Measurements from ENCODE around the gene KIAA0586.
"Not testable (repeated sequence)": the region's sequence is repeated elsewhere in the genome, so short reads cannot be mapped to it uniquely, and the experiment has no call there.

Gene KIAA0586

DNA sequence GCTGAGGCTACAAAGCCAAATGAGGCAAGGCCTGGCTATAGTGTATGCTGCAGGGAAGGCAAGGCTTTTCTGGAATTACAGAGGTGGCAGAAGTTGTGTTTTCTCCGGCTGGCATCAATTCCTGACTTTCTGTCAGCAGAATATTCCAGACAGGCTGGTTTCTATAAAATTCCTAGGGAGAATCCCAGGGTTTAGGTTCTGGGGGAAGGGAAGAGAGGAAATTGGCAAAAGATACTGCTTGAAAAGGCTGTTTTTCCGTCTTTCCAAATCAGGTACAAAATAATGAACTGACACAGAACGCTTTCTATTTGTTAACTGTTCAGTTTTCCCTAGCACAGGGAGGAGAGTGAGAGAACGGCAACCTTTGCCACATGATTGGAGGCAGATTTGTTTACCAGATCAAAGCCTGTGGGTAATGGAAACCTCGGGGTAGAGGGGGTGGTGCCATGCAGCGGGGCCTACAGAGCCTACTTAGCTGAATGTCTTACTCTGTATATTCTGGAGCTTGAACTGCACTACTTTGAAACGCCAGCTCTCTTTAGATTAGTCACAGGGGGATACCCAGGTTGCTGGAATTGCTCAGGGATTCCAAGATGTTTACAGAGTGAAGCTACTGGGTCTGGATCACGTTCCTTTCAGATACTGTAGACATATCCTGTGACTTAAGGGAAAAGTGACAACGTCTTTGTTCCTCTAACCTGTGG, 144.4 kb downstream of the KIAA0586 start:
- Histone ChIP-seq H3K9me3 (ENCODE audit: insufficient read depth, low read depth, low read length) (no peaks in the 10 kb centered on the region), H3K4me3 (ENCODE audit: low read length) (no peak overlapping the region), H3K36me3 (ENCODE audit: insufficient read depth, low read length) (no peaks in the 10 kb centered on the region), H3K9ac (ENCODE audit: low read depth, low read length) (no peak overlapping the region), H3K27ac (ENCODE audit: low read depth, low read length) (no peak overlapping the region), H3K4me1 (ENCODE audit: insufficient read depth, low read length) (peaks cover 7% of the 10 kb centered on the region), H3K27me3 (ENCODE audit: insufficient read depth, low read length) (no peaks in the 10 kb centered on the region)
- 67% methylated on average over 9 of the region's 9 CpGs for WGBS

DNA sequence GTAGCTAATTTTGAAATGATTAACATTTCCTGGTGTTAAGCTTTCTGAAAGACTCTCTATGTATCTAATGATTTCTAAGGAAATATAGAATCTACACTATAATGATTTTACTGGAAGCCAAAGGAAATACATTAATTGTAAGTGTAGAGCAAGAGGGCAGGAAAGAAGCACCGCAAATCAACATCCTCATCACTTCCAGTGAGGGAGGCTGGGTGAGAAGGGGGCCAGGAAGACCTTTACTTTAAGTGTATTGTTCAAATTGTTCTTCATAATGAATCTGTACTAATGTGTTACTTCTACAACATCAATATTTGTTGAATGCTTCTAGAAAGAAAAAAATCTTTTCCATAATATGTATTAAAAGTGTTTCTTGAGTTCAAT, 144.9 kb downstream of the KIAA0586 start:
- Histone ChIP-seq H3K27me3 (ENCODE audit: insufficient read depth, low read length) (no peaks in the 10 kb centered on the region), H3K36me3 (ENCODE audit: insufficient read depth, low read length) (no peaks in the 10 kb centered on the region), H3K27ac (ENCODE audit: low read depth, low read length) (no peak overlapping the region), H3K9me3 (ENCODE audit: insufficient read depth, low read depth, low read length) (no peaks in the 10 kb centered on the region), H3K4me1 (ENCODE audit: insufficient read depth, low read length) (peaks cover 7% of the 10 kb centered on the region), H3K4me3 (ENCODE audit: low read length) (no peak overlapping the region), H3K9ac (ENCODE audit: low read depth, low read length) (no peak overlapping the region)
- WGBS, result no CpG with 5 or more reads among the region's 1 CpG

- 85% methylated on average over 1 of the region's 2 CpGs for WGBS
- H3K27me3 ChIP-seq (ENCODE audit: insufficient read depth, low read length), result no peaks in the 10 kb centered on the region
- H3K9ac ChIP-seq (ENCODE audit: low read depth, low read length), result no peak overlapping the region
- H3K4me3 ChIP-seq (ENCODE audit: low read length), result no peak overlapping the region
- no peak overlapping the region for H3K27ac ChIP-seq (ENCODE audit: low read depth, low read length)
- H3K9me3 ChIP-seq (ENCODE audit: insufficient read depth, low read depth, low read length), result no peaks in the 10 kb centered on the region
- H3K4me1 ChIP-seq (ENCODE audit: insufficient read depth, low read length), result peaks cover 7% of the 10 kb centered on the region
- H3K36me3 ChIP-seq (ENCODE audit: insufficient read depth, low read length), result no peaks in the 10 kb centered on the region
These were observed 145.3 kb downstream of the KIAA0586 start for GRCh38 chr14:58572863-58573262.

GRCh38 chr14:58574623-58575022, 147.1 kb downstream of the KIAA0586 start:
- WGBS, result 91% methylated on average over 2 of the region's 2 CpGs
- Histone ChIP-seq H3K27me3 (ENCODE audit: insufficient read depth, low read length) (no peaks in the 10 kb centered on the region), H3K9me3 (ENCODE audit: insufficient read depth, low read depth, low read length) (no peaks in the 10 kb centered on the region), H3K4me3 (ENCODE audit: low read length) (no peak overlapping the region), H3K27ac (ENCODE audit: low read depth, low read length) (no peak overlapping the region), H3K4me1 (ENCODE audit: insufficient read depth, low read length) (peaks cover 7% of the 10 kb centered on the region), H3K9ac (ENCODE audit: low read depth, low read length) (no peak overlapping the region), H3K36me3 (ENCODE audit: insufficient read depth, low read length) (no peaks in the 10 kb centered on the region)

DNA sequence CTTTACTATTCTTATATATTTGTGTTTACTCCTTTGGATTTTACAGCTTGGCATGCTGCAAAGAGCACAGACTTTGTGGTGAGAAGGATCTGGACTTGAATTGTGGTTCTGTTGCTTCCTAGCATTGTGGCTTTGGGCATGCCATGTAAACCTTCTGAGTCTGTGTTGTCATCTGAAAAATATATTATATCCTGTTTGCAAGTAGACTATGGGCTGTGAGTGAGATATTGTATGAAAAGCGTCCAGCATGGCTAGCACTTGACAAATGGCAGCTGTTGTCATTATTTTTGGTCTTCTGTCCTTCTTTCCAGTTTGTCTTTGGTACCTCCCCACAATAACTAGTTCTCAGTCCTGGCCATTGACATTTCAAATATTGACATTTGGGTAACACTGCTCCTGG, 148.4 kb downstream of the KIAA0586 start:
- 95% methylated on average over 1 of the region's 1 CpG for WGBS
- no peak overlapping the region for H3K4me3 ChIP-seq (ENCODE audit: low read length)
- no peak overlapping the region for H3K27ac ChIP-seq (ENCODE audit: low read depth, low read length)
- H3K27me3 ChIP-seq (ENCODE audit: insufficient read depth, low read length), result no peaks in the 10 kb centered on the region
- H3K9ac ChIP-seq (ENCODE audit: low read depth, low read length), result no peak overlapping the region
- H3K4me1 ChIP-seq (ENCODE audit: insufficient read depth, low read length), result peaks cover 7% of the 10 kb centered on the region
- no peaks in the 10 kb centered on the region for H3K36me3 ChIP-seq (ENCODE audit: insufficient read depth, low read length)
- no peaks in the 10 kb centered on the region for H3K9me3 ChIP-seq (ENCODE audit: insufficient read depth, low read depth, low read length)

- not testable (repeated sequence) for H3K4me3 ChIP-seq (ENCODE audit: low read length); H3K36me3 ChIP-seq (ENCODE audit: insufficient read depth, low read length); H3K27ac ChIP-seq (ENCODE audit: low read depth, low read length); H3K9me3 ChIP-seq (ENCODE audit: insufficient read depth, low read depth, low read length); H3K4me1 ChIP-seq (ENCODE audit: insufficient read depth, low read length); H3K27me3 ChIP-seq (ENCODE audit: insufficient read depth, low read length); H3K9ac ChIP-seq (ENCODE audit: low read depth, low read length)
These were observed 152.5 kb downstream of the KIAA0586 start for GRCh38 chr14:58580035-58580434.

DNA sequence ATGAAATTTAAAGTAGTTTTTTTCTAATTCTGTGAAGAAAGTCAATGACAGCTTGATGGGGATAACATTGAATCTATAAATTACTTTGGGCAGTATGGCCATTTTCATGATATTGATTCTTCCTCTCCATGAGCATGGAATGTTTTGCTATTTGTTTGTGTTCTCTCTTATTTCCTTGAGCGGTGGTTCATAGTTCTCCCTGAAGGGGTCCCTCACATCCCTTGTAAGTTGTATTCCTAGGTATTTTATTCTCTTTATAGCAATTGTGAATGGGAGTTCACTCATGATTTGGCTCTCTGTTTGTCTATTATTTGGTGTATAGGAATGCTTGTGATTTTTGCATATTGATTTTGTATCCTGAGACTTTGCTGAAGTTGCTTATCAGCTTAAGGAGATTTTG, 153.9 kb downstream of the KIAA0586 start:
- no CpG with 5 or more reads among the region's 1 CpG for WGBS
- not testable (repeated sequence) for H3K27me3 ChIP-seq (ENCODE audit: insufficient read depth, low read length); H3K4me1 ChIP-seq (ENCODE audit: insufficient read depth, low read length); H3K9ac ChIP-seq (ENCODE audit: low read depth, low read length); H3K36me3 ChIP-seq (ENCODE audit: insufficient read depth, low read length); H3K9me3 ChIP-seq (ENCODE audit: insufficient read depth, low read depth, low read length); H3K27ac ChIP-seq (ENCODE audit: low read depth, low read length); H3K4me3 ChIP-seq (ENCODE audit: low read length)

DNA sequence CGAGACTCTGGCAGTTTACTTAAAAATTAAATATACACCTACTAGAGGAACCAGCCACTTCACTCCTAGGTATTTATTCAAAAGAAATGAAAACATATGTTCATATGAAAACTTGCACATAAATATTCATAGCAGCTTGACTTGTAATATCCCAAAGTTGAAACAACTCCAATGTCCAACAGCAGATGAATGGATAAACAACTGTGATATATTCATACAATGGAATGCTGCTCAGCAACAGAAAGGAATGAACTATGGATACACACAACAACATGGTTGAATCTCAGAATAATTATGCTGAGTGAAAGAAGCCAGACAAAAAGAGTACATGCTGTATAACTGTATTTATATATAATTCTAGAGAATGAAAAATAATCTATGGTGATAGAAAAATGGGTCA, 156.9 kb downstream of the KIAA0586 start:
- Histone ChIP-seq H3K4me1 (ENCODE audit: insufficient read depth, low read length) (no peaks in the 10 kb centered on the region), H3K27ac (ENCODE audit: low read depth, low read length) (no peak overlapping the region), H3K27me3 (ENCODE audit: insufficient read depth, low read length) (no peaks in the 10 kb centered on the region), H3K9ac (ENCODE audit: low read depth, low read length) (no peak overlapping the region), H3K9me3 (ENCODE audit: insufficient read depth, low read depth, low read length) (no peaks in the 10 kb centered on the region), H3K36me3 (ENCODE audit: insufficient read depth, low read length) (no peaks in the 10 kb centered on the region), H3K4me3 (ENCODE audit: low read length) (no peak overlapping the region)
- WGBS, result no CpG with 5 or more reads among the region's 1 CpG

GRCh38 chr14:58587271-58587670, 159.8 kb downstream of the KIAA0586 start:
- 90% methylated on average over 1 of the region's 1 CpG for WGBS
- H3K27me3 ChIP-seq (ENCODE audit: insufficient read depth, low read length), result no peaks in the 10 kb centered on the region
- H3K9ac ChIP-seq (ENCODE audit: low read depth, low read length), result no peak overlapping the region
- no peak overlapping the region for H3K27ac ChIP-seq (ENCODE audit: low read depth, low read length)
- H3K36me3 ChIP-seq (ENCODE audit: insufficient read depth, low read length), result no peaks in the 10 kb centered on the region
- H3K9me3 ChIP-seq (ENCODE audit: insufficient read depth, low read depth, low read length), result no peaks in the 10 kb centered on the region
- H3K4me3 ChIP-seq (ENCODE audit: low read length), result no peak overlapping the region
- H3K4me1 ChIP-seq (ENCODE audit: insufficient read depth, low read length), result no peaks in the 10 kb centered on the region

DNA sequence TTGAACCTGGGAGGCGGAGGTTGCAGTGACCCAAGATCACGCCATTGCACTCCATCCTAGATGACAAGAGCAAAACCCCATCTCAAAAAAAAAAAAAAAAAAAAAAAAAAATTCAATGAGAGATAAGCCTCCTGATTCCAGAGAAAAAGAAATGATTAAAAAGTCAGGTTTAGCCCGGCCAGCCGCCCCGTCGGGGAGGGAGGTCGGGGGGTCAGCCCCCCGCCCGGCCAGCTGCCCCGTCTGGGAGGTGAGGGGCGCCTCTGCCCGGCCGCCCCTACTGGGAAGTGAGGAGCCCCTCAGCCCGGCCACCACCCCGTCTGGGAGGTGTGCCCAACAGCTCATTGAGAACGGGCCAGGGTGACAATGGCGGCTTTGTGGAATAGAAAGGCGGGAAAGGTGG, 160.8 kb downstream of the KIAA0586 start:
- not testable (repeated sequence) for H3K4me3 ChIP-seq (ENCODE audit: low read length); H3K9ac ChIP-seq (ENCODE audit: low read depth, low read length); H3K36me3 ChIP-seq (ENCODE audit: insufficient read depth, low read length); H3K4me1 ChIP-seq (ENCODE audit: insufficient read depth, low read length); H3K27ac ChIP-seq (ENCODE audit: low read depth, low read length); H3K9me3 ChIP-seq (ENCODE audit: insufficient read depth, low read depth, low read length); H3K27me3 ChIP-seq (ENCODE audit: insufficient read depth, low read length)
- WGBS, result 94% methylated on average over 18 of the region's 18 CpGs

DNA sequence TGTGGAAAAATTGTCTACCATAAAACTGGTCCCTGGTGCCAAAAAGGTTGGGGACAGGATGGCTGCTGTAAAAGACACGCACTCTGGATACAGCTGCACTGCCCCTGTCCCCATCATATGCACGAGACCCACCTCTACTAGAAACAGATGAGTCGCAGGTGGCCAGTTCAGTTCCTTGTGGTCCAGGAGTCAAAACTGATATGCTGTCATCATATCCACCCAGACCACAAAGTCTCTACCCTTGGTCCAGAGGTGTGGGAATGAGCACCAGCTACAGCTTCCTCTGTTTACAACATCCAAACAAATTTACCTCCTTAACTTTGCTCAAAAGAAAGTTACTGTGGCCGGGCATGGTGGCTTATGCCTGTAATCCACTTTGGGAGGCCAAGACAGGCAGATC, 166.5 kb downstream of the KIAA0586 start:
- Histone ChIP-seq H3K36me3 (ENCODE audit: insufficient read depth, low read length) (no peaks in the 10 kb centered on the region), H3K27me3 (ENCODE audit: insufficient read depth, low read length) (no peaks in the 10 kb centered on the region), H3K9ac (ENCODE audit: low read depth, low read length) (no peak overlapping the region), H3K9me3 (ENCODE audit: insufficient read depth, low read depth, low read length) (no peaks in the 10 kb centered on the region), H3K27ac (ENCODE audit: low read depth, low read length) (no peak overlapping the region), H3K4me3 (ENCODE audit: low read length) (no peak overlapping the region), H3K4me1 (ENCODE audit: insufficient read depth, low read length) (peaks cover under 1% of the 10 kb centered on the region; the same call in 1 of the 2 replicates)
- 91% methylated on average over 4 of the region's 4 CpGs for whole genome bisulfite sequencing

DNA sequence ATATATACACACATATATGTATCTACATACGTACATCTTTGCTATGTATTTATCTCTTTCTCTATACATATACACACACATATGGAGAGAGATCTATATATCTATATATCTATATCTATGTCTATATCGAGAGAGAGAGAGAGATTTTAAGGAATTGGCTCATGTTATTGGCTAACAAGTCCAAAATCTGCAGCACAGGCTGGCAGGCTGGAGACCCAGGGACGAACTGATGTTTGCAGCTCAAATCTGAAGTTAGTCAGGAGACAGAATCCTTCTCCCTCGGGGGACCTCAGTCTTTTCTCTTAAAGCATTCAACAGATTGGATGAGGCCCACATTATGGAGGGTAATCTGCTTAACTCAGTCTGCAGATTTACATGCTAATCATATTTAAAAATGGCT, 169.5 kb downstream of the KIAA0586 start:
- H3K36me3 ChIP-seq (ENCODE audit: insufficient read depth, low read length), result no peaks in the 10 kb centered on the region
- peaks cover 3% of the 10 kb centered on the region; the same call in 1 of the 2 replicates for H3K4me1 ChIP-seq (ENCODE audit: insufficient read depth, low read length)
- H3K9ac ChIP-seq (ENCODE audit: low read depth, low read length), result no peak overlapping the region
- H3K9me3 ChIP-seq (ENCODE audit: insufficient read depth, low read depth, low read length), result no peaks in the 10 kb centered on the region
- no peaks in the 10 kb centered on the region for H3K27me3 ChIP-seq (ENCODE audit: insufficient read depth, low read length)
- no peak overlapping the region for H3K27ac ChIP-seq (ENCODE audit: low read depth, low read length)
- 97% methylated on average over 3 of the region's 4 CpGs for WGBS
- no peak overlapping the region for H3K4me3 ChIP-seq (ENCODE audit: low read length)
